ENCODE data around the gene SLC16A10. TPM values are rescaled to one million over a fixed set of nuclear protein-coding genes. Genes with fewer than 3 reads are reported as not detected.

Gene SLC16A10
- total and polyA plus RNA-seq, 2 of the 4 experiments (the other 2 are of a cell fraction), result not detected

GRCh38 chr6:111038534-111039252, 48.6 kb upstream of the SLC16A10 start:
- no peak overlapping the region for H3K18ac ChIP-seq (ENCODE audit: low read depth, low read length)
- H4K20me1 ChIP-seq (ENCODE audit: insufficient read depth, low read length), result no peaks in the 10 kb centered on the region
- H3K4me3 ChIP-seq (ENCODE audit: insufficient read depth, low read depth, low read length), result no peak overlapping the region
- no peak overlapping the region for H3K4me2 ChIP-seq (ENCODE audit: low read depth, low read length)
- H3K23ac ChIP-seq (ENCODE audit: low read depth, low read length), result no peak overlapping the region
- H3K36me3 ChIP-seq (ENCODE audit: control insufficient read depth, insufficient read depth, low read length), result no peaks in the 10 kb centered on the region
- H2BK5ac ChIP-seq (ENCODE audit: low read depth, low read length, poor library complexity, severe bottlenecking), result no peak overlapping the region
- in situ Hi-C loops (cut with MboI; ENCODE audit: low sequenced_read_pairs), result loop anchor here (25.0 kb wide), 2 partner anchors 649 to 999 kb away; no protein-coding TSS in a partner anchor
- no peak overlapping the region for H2BK120ac ChIP-seq (ENCODE audit: low read depth, low read length)
- no peak overlapping the region for H2BK20ac ChIP-seq (ENCODE audit: low read depth, low read length)
- no peak overlapping the region for H2AFZ ChIP-seq (replicated peaks; ENCODE audit: low read length, poor library complexity)
- WGBS, 2 experiments (ENCODE audit: extremely low coverage in 2 of 2, insufficient read length in 1 of 2), result no CpG with 5 or more reads among the region's 6 CpGs
- no peaks in the 10 kb centered on the region for H3K4me1 ChIP-seq (ENCODE audit: control insufficient read depth, insufficient read depth, low read length)
- H3K27me3 ChIP-seq (ENCODE audit: control insufficient read depth, insufficient read depth, low read length), result peaks cover 4% of the 10 kb centered on the region; the same call in 1 of the 2 replicates
- H3K79me1 ChIP-seq (ENCODE audit: low read depth in 1 of 2, low read length in 2 of 2), result no peaks in the 10 kb centered on the region
- dilution Hi-C loops (cut with HindIII; ENCODE audit: low sequenced_read_pairs, unreplicated experiment), result no loop called here
- no peak overlapping the region for H2AK5ac ChIP-seq (ENCODE audit: low read depth, low read length)
- CTCF ChIA-PET, result interaction anchor here (0.6 kb wide), 1 partner anchor 137 kb away, joined by 4 read pairs; no protein-coding TSS in a partner anchor
- H3K4ac ChIP-seq (ENCODE audit: low read depth, low read length), result no peak overlapping the region
- H3K14ac ChIP-seq (replicated peaks; ENCODE audit: low read depth, low read length), result no peak overlapping the region
- POLR2A ChIA-PET (ENCODE audit: unreplicated experiment), result no interaction called here
- intact Hi-C loops (cut with micrococcal nuclease), result no loop called here
- DNase-seq (no peak), ATAC-seq (ENCODE audit: low read depth) (no peak)
- H4K91ac ChIP-seq (ENCODE audit: insufficient read depth, low read depth, low read length), result no peak overlapping the region
- TF ChIP-seq NFE2L2 (IDR thresholded peaks at IDR 0.05; ENCODE audit: low read depth, low read length) (no peak), CTCF (conservative IDR thresholded peaks at IDR 0.05; ENCODE audit: low read depth, low read length) (no peak), RAD21 (IDR thresholded peaks at IDR 0.05; ENCODE audit: low read length) (no peak), SMC3 (IDR thresholded peaks at IDR 0.05; ENCODE audit: low read depth, low read length) (no peak), USF2 (IDR thresholded peaks at IDR 0.05; ENCODE audit: low read depth, low read length) (no peak), POLR2A (IDR thresholded peaks at IDR 0.05; ENCODE audit: low read depth, low read length) (no peak), CHD1 (IDR thresholded peaks at IDR 0.05; ENCODE audit: low read depth, low read length) (no peak), RFX5 (IDR thresholded peaks at IDR 0.05; ENCODE audit: low read depth, low read length) (no peak), RCOR1 (IDR thresholded peaks at IDR 0.05; ENCODE audit: insufficient replicate concordance, low read length) (no peak), FOS (IDR thresholded peaks at IDR 0.05; ENCODE audit: low read depth, low read length) (no peak), MAFK (IDR thresholded peaks at IDR 0.05; ENCODE audit: low read depth, low read length) (no peak), CEBPB (IDR thresholded peaks at IDR 0.05; ENCODE audit: low read depth, low read length) (no peak)
- TF ChIP-seq, protein P1, sequence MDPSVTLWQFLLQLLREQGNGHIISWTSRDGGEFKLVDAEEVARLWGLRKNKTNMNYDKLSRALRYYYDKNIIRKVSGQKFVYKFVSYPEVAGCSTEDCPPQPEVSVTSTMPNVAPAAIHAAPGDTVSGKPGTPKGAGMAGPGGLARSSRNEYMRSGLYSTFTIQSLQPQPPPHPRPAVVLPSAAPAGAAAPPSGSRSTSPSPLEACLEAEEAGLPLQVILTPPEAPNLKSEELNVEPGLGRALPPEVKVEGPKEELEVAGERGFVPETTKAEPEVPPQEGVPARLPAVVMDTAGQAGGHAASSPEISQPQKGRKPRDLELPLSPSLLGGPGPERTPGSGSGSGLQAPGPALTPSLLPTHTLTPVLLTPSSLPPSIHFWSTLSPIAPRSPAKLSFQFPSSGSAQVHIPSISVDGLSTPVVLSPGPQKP (IDR thresholded peaks at IDR 0.05; ENCODE audit: borderline replicate concordance, low read depth, low read length), result no peak
- H3K9ac ChIP-seq (ENCODE audit: low read depth, low read length), result no peak overlapping the region
- no peak overlapping the region for H3K27ac ChIP-seq (ENCODE audit: insufficient read depth, low read length)
- no TSS peak for BruUV-seq (replicated peaks)
- no peak overlapping the region for H4K5ac ChIP-seq (ENCODE audit: low read depth, low read length)
- H4K8ac ChIP-seq (ENCODE audit: low read depth in 2 of 2, low read length in 2 of 2), result no peak overlapping the region
- no peak overlapping the region for H2BK15ac ChIP-seq (ENCODE audit: low read depth, low read length)
- no peaks in the 10 kb centered on the region for H3K9me1 ChIP-seq (ENCODE audit: insufficient read depth, low read length)
- H3K9me3 ChIP-seq (ENCODE audit: control insufficient read depth, insufficient read depth, low read length), result no peaks in the 10 kb centered on the region
- no peak overlapping the region for H3K56ac ChIP-seq (ENCODE audit: extremely low read depth, insufficient read depth, low read length)
- no peak overlapping the region for H2AK9ac ChIP-seq (replicated peaks; ENCODE audit: low read depth, low read length, poor library complexity)
